SK-N-SH treated with all-trans-retinoic acid at 6 μM for 48 hours (cell line): Measurements from ENCODE around the gene BRD9.
A peak's percentile ranks its signal among the peaks of the same experiment; 100 is the strongest.

ENCODE experiments used
- ATAC-seq: fragments of 200-7000 bp; cut with Tn5 transposase; 3 replicates; pipeline ENCODE4 v1.9.1; 2020; ENCODE audit warnings: mild to moderate bottlenecking, moderate library complexity
- ARNTL ChIP-seq: fragments of 450-650 bp; formaldehyde crosslinking; IDR thresholded peaks from 2 replicates; pipeline ENCODE4 v1.5.0; 2020; ENCODE audit warnings: low read depth, mild to moderate bottlenecking, moderate library complexity, borderline replicate concordance
- BACH2 ChIP-seq: fragments of 250-450 bp; sonication (Bioruptor Pico); IDR thresholded peaks from 2 replicates; pipeline ENCODE4 v1.9.0; 2021; ENCODE audit warnings: mild to moderate bottlenecking, borderline replicate concordance
- ESRRG ChIP-seq: fragments of 250-450 bp; sonication (Bioruptor Pico); IDR thresholded peaks from 2 replicates; pipeline ENCODE4 v1.6.1; 2021; ENCODE audit warnings: mild to moderate bottlenecking
- OSR1 ChIP-seq: fragments of 250-450 bp; sonication (Bioruptor Pico); IDR thresholded peaks from 2 replicates; pipeline ENCODE4 v1.8.0; 2022; ENCODE audit warnings: moderate library complexity, mild to moderate bottlenecking, inconsistent platforms
- PPARA ChIP-seq: fragments of 250-450 bp; sonication (Bioruptor Pico); IDR thresholded peaks from 2 replicates; pipeline ENCODE4 v1.5.0; 2020; ENCODE audit warnings: mild to moderate bottlenecking, borderline replicate concordance
- RARB ChIP-seq: fragments of 250-450 bp; sonication (Bioruptor Pico); IDR thresholded peaks from 2 replicates; pipeline ENCODE4 v1.8.0; 2021; ENCODE audit warnings: mild to moderate bottlenecking, moderate library complexity
- SNAI2 ChIP-seq: fragments of 250-450 bp; sonication (Bioruptor Pico); IDR thresholded peaks from 2 replicates; pipeline ENCODE4 v1.5.0; 2020; ENCODE audit warnings: mild to moderate bottlenecking, moderate library complexity
- TCF4 ChIP-seq: fragments of 250-450 bp; sonication (Bioruptor Pico); IDR thresholded peaks from 2 replicates; pipeline ENCODE4 v1.8.0; 2021; ENCODE audit warnings: mild to moderate bottlenecking, moderate library complexity, borderline replicate concordance
- ZC3H10 ChIP-seq: fragments of 250-450 bp; sonication (Bioruptor Pico); IDR thresholded peaks from 2 replicates; pipeline ENCODE4 v1.5.1; 2021; ENCODE audit warnings: mild to moderate bottlenecking, moderate library complexity
- ZFP3 ChIP-seq: fragments of 250-450 bp; sonication (Bioruptor Pico); IDR thresholded peaks from 2 replicates; pipeline ENCODE4 v1.5.0; 2020; ENCODE audit warnings: mild to moderate bottlenecking, moderate library complexity
- ZFP30 ChIP-seq: fragments of 450-650 bp; formaldehyde crosslinking; IDR thresholded peaks from 2 replicates; pipeline ENCODE4 v1.5.0; 2022; ENCODE audit warnings: mild to moderate bottlenecking, moderate library complexity
- ZNF565 ChIP-seq: fragments of 450-650 bp; formaldehyde crosslinking; conservative IDR thresholded peaks from 2 replicates; pipeline ENCODE4 v1.5.0; 2020; ENCODE audit warnings: low read depth, mild to moderate bottlenecking, moderate library complexity
- ZNF8 ChIP-seq: fragments of 450-650 bp; formaldehyde crosslinking; IDR thresholded peaks from 2 replicates; pipeline ENCODE4 v1.5.0; 2020; ENCODE audit warnings: mild to moderate bottlenecking, moderate library complexity
- TF ChIP-seq, protein P1 (sequence below): fragments of 250-450 bp; sonication (Bioruptor Pico); IDR thresholded peaks from 2 replicates; pipeline ENCODE4 v1.8.0; 2021; ENCODE audit warnings: low read depth, mild to moderate bottlenecking, moderate library complexity, borderline replicate concordance
- TF ChIP-seq, protein P2 (sequence below): fragments of 250-450 bp; sonication (Bioruptor Pico); IDR thresholded peaks from 2 replicates; pipeline ENCODE4 v1.8.0; 2020; ENCODE audit warnings: mild to moderate bottlenecking, moderate library complexity, borderline replicate concordance
- TF ChIP-seq, protein P3 (sequence below): fragments of 250-450 bp; sonication (Bioruptor Pico); IDR thresholded peaks from 2 replicates; pipeline ENCODE4 v1.5.0; 2020; ENCODE audit warnings: mild to moderate bottlenecking, moderate library complexity
- TF ChIP-seq, protein P4 (sequence below): fragments of 250-450 bp; sonication (Bioruptor Pico); IDR thresholded peaks from 2 replicates; pipeline ENCODE4 v1.5.1; 2020; ENCODE audit warnings: low read depth, mild to moderate bottlenecking, moderate library complexity

Gene BRD9

DNA sequence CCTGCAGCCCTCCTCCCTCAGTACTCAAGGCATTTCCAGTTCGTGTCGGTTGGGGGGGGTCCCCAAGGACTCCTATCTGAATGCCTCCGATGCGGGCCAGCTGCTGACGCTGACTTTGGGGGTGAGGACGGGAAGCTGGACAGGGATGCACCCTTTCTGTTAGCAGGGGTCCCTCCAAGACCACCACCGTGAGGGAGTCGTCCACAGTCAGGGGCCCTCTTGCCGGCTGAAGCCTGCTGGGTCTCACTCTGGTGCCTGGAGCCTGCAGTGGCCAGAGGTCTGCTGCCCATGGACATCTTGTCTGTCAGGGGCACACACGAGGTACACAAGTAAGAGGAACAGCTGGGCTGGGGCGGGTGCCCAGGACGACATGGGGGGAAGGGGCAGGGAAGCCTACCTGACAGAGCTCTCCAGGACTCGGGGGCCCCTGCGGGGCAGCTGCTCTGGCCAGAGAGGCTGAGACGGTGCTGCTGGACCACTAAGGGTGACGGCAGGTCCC, 32.8 kb downstream of the BRD9 start:
- no peak for ATAC-seq

DNA sequence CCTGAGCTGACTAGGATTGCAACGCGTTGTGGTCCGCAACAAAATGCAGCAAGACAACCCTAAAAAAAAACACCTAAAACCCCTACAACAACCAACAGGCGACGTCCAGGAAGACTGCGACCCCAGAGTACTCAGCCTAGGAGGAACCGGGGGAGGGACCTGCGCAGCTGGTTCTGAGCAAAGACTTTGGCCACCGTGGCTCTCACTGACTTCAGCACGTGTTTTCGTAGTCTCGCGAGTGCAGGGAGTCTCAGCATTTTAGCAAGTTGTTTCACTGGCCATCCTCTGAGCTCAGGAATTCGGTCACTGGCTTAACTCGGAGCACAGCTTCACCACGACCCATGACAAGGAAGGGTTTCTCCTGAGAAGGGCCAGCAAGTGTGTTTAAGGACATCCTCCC, 33.2 kb downstream of the BRD9 start:
- no peak for ATAC-seq
- TF ChIP-seq ZFP30 (no peak), OSR1 (CRISPR knock-in tag) (no peak)

More for the DNA sequence above, 32.8 kb downstream of the BRD9 start:
- TF ChIP-seq ZNF565 (CRISPR knock-in tag) (no peak), ARNTL (CRISPR knock-in tag) (no peak), OSR1 (CRISPR knock-in tag) (no peak), SNAI2 (CRISPR knock-in tag) (no peak), ZNF8 (no peak)

DNA sequence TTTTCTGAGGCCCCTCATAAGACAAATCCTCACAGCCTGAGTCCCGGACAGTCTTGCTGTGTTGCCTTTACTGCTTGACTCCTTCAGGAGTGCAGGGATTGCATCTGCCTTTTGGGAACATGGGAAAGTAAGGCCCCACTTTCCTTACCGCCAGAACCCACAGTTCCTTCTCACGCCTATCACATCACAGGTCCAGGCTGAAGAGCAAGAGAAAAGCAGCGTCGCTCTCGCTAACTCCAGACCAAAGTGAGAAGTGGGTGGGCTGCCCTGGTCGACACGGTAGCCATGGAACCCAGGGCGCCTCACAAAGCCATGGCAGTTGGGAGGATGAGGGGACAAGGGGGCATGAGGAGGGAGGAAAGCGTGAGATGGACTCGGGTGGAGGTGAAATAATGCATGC, 33.9 kb downstream of the BRD9 start:
- no peak for ATAC-seq
- TF ChIP-seq ZFP3 (CRISPR knock-in tag) = no peak

DNA sequence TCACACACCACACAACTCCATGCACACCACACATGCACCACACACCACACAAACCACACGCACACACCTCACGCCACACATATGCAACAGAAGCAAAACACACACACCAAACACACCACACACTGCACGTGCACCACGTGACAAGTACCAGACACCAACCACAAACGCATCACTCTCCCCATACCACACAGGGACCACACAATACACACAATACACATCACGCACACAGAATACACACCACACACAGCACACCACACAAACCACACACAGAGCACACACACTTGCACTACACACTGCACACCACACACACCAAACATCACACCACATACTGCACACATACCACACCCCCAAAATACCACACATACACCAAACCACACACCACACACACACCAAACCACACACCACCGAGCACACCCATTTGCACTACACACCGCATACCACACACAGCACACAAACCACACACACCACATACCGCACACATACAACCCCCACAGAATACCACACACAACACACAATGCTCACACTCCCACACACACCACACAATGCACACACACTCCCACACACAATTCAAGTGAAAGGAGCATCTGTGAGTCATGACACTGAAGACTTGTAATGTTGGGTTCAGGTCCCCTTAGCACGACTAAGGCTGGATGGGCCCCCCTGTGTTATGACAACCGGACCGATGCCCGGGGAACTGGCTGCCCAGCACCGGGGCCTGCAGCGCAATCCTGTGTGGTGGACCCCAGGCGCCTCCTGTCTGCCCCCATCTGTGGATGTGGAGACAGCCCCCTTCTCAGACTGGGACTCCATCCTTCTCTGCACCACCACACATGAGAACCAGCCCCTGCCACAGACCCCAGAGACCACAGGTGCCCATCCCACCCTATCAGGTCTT, 35.8 kb downstream of the BRD9 start:
- TF ChIP-seq BACH2 (CRISPR knock-in tag) (no peak), SNAI2 (CRISPR knock-in tag) (no peak), PPARA (CRISPR knock-in tag) (no peak), TCF4 (no peak)
- TF ChIP-seq, protein P1, sequence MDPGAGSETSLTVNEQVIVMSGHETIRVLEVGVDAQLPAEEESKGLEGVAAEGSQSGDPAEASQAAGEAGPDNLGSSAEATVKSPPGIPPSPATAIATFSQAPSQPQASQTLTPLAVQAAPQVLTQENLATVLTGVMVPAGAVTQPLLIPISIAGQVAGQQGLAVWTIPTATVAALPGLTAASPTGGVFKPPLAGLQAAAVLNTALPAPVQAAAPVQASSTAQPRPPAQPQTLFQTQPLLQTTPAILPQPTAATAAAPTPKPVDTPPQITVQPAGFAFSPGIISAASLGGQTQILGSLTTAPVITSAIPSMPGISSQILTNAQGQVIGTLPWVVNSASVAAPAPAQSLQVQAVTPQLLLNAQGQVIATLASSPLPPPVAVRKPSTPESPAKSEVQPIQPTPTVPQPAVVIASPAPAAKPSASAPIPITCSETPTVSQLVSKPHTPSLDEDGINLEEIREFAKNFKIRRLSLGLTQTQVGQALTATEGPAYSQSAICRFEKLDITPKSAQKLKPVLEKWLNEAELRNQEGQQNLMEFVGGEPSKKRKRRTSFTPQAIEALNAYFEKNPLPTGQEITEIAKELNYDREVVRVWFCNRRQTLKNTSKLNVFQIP (CRISPR knock-in tag) = no peak
- TF ChIP-seq, protein P2, sequence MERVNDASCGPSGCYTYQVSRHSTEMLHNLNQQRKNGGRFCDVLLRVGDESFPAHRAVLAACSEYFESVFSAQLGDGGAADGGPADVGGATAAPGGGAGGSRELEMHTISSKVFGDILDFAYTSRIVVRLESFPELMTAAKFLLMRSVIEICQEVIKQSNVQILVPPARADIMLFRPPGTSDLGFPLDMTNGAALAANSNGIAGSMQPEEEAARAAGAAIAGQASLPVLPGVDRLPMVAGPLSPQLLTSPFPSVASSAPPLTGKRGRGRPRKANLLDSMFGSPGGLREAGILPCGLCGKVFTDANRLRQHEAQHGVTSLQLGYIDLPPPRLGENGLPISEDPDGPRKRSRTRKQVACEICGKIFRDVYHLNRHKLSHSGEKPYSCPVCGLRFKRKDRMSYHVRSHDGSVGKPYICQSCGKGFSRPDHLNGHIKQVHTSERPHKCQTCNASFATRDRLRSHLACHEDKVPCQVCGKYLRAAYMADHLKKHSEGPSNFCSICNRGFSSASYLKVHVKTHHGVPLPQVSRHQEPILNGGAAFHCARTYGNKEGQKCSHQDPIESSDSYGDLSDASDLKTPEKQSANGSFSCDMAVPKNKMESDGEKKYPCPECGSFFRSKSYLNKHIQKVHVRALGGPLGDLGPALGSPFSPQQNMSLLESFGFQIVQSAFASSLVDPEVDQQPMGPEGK (CRISPR knock-in tag) = no peak
- no peak for ATAC-seq

DNA sequence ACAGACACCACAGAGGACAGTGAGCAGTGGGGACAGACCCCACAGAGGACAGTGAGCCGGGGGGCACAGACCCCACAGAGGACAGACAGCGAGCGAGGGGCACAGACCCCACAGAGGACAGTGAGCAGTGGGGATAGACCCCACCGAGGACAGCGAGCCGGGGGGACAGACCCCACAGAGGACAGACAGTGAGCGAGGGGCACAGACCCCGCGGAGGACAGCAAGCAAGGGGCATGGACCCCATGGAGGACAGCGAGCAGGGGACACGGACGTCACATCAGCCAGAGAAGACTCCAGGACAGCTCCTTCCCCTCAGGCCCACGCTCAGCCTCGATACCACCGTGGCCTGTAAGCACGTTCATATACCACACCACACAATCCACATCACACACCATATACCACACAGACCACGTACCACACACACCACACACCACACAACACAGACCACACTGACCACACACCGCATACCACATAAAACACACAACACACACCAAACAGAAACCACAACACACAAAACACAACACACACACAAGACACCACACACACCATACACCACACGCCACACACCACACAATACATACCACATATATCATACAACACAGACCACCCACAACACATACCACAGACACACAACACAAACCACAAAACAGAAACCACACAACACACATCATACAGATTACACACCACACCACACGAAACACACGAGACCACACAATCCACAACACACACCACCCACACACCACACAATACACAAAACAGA, 36.6 kb downstream of the BRD9 start:
- no peak for TF ChIP-seq ZFP3 (CRISPR knock-in tag)
- TF ChIP-seq, protein P3, sequence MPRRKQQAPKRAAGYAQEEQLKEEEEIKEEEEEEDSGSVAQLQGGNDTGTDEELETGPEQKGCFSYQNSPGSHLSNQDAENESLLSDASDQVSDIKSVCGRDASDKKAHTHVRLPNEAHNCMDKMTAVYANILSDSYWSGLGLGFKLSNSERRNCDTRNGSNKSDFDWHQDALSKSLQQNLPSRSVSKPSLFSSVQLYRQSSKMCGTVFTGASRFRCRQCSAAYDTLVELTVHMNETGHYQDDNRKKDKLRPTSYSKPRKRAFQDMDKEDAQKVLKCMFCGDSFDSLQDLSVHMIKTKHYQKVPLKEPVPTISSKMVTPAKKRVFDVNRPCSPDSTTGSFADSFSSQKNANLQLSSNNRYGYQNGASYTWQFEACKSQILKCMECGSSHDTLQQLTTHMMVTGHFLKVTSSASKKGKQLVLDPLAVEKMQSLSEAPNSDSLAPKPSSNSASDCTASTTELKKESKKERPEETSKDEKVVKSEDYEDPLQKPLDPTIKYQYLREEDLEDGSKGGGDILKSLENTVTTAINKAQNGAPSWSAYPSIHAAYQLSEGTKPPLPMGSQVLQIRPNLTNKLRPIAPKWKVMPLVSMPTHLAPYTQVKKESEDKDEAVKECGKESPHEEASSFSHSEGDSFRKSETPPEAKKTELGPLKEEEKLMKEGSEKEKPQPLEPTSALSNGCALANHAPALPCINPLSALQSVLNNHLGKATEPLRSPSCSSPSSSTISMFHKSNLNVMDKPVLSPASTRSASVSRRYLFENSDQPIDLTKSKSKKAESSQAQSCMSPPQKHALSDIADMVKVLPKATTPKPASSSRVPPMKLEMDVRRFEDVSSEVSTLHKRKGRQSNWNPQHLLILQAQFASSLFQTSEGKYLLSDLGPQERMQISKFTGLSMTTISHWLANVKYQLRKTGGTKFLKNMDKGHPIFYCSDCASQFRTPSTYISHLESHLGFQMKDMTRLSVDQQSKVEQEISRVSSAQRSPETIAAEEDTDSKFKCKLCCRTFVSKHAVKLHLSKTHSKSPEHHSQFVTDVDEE = no peak
- TF ChIP-seq TCF4 = no peak
- ATAC-seq = peak; percentile 14; the same call in 2 of the 3 replicates

DNA sequence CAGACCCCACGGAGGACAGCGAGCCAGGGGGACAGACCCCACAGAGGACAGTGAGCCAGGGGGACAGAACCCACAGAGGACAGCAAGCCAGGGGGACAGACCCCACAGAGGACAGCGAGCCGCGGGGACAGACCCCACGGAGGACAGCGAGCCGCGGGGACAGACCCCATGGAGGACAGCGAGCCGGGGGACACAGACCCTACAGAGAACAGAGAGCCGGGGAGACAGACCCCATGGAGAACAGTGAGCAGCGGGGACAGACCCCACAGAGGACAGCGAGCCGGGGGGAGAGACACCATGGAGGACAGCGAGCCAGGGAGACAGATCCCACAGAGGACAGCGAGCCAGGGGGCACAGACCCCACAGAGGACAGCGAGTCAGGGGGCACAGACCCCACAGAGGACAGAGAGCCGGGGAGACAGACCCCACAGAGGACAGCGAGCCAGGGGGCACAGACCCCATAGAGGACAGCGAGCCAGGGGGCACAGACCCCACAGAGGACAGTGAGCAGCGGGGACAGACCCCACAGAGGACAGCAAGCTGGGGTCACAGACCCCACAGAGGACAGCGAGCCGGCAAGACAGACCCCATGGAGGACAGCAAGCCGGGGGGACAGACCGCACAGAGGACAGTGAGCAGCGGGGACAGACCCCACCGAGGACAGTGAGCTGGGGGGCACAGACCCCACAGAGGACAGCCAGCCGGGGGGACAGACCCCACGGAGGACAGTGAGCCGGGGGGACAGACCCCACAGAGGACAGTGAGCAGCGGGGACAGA, 37.4 kb downstream of the BRD9 start:
- ATAC-seq = no peak
- TF ChIP-seq SNAI2 (CRISPR knock-in tag) (no peak), ZFP30 (no peak), ZNF8 (no peak), ZC3H10 (CRISPR knock-in tag) (no peak), ARNTL (CRISPR knock-in tag) (no peak), RARB (no peak), ESRRG (CRISPR knock-in tag) (no peak), BACH2 (CRISPR knock-in tag) (no peak)
- TF ChIP-seq, protein P4, sequence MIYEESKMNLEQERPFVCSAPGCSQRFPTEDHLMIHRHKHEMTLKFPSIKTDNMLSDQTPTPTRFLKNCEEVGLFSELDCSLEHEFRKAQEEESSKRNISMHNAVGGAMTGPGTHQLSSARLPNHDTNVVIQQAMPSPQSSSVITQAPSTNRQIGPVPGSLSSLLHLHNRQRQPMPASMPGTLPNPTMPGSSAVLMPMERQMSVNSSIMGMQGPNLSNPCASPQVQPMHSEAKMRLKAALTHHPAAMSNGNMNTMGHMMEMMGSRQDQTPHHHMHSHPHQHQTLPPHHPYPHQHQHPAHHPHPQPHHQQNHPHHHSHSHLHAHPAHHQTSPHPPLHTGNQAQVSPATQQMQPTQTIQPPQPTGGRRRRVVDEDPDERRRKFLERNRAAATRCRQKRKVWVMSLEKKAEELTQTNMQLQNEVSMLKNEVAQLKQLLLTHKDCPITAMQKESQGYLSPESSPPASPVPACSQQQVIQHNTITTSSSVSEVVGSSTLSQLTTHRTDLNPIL (CRISPR knock-in tag) = no peak
- TF ChIP-seq, protein P2 (CRISPR knock-in tag) = no peak
- TF ChIP-seq, protein P1 (CRISPR knock-in tag) = no peak
